Adrenal gland (tissue), 12 donors: ENCODE results near the gene UBE2D1. TPM values are rescaled to one million over a fixed set of nuclear protein-coding genes. Genes with fewer than 3 reads are reported as not detected.

Experiments
- DNase-seq, 7 donors: peaks; one replicate each; pipeline ENCODE4 v3.0.0-alpha.2; 2019 to 2020
- H3K27ac ChIP-seq, 5 donors: fragments of 200-600 bp; sonication (generic) in 4 of 5; 1 replicate in 3 of 5; 2 replicates in 2 of 5; pipeline versions ENCODE4 v1.5.1 to v1.8.0; 2016 to 2020; ENCODE audit warnings: mild to moderate bottlenecking in 1 of 5
- H3K27me3 ChIP-seq: fragments of 200-600 bp; 2 replicates; pipeline ENCODE4 v1.8.0; 2021
- H3K36me3 ChIP-seq, 2 donors: fragments of 200-600 bp; replicated peaks in 1 of 2; 1 replicate in 1 of 2; 2 replicates in 1 of 2; pipeline versions ENCODE4 v1.5.1 to v1.8.0; 2018 to 2022
- H3K4me1 ChIP-seq, 2 donors: fragments of 200-600 bp; replicated peaks in 1 of 2; 1 replicate in 1 of 2; 2 replicates in 1 of 2; pipeline versions ENCODE4 v1.5.1 to v1.8.0; 2018 to 2021
- H3K4me3 ChIP-seq, 4 donors: fragments of 200-600 bp; sonication (generic) in 3 of 4; one replicate each; pipeline ENCODE4 v1.5.1; 2016 to 2018
- H3K9me3 ChIP-seq, 3 donors: fragments of 200-600 bp; sonication (generic) in 1 of 3; replicated peaks in 1 of 3; 1 replicate in 2 of 3; 2 replicates in 1 of 3; pipeline versions ENCODE4 v1.5.1 to v1.8.0; 2016 to 2021
- POLR2A ChIP-seq, 2 donors: fragments of 450-650 bp; IDR thresholded peaks; one replicate each; pipeline ENCODE4 v1.6.1; 2017; ENCODE audit warnings: antibody characterized with exemption in 2 of 2, mild to moderate bottlenecking in 2 of 2, moderate library complexity in 1 of 2
- WGBS, 4 donors: extraction: QIAGEN DNeasy Blood & Tissue Kit in 2 of 4; methylation state at CpG; one replicate each; pipeline versions ENCODE4 v1.1.5 to v1.1.7; 2013 to 2017; 5-methylcytosine and 5-hydroxymethylcytosine counted together
- intact Hi-C, 2 donors: fragments of 100-400 bp; cut with DNase I; formaldehyde crosslinking; loops; one replicate each; pipeline versions ENCODE4 v1.14.1 to v1.15.0; 2022 to 2023
- polyA plus RNA-seq, 3 donors: library from polyadenylated mRNA; stranded (reverse); fragments of 200-250 nt in 2 of 3; fragments of 350-450 nt in 1 of 3; fragmentation: Illumina TruSeq in 1 of 3; extraction: RNeasy Lipid Tissue Mini Kit (QIAGEN cat#74804) in 1 of 3; gene quantifications; one replicate each; pipeline ENCODE4 v1.2.3, GENCODE V29; 2013 to 2014
- total RNA-seq, 9 donors: library from RNA; depleted of rRNA in 4 of 9; stranded (reverse); fragments of >200 nt in 4 of 9; fragments of 120-200 nt in 1 of 9; fragmentation: NEBNext Ultra II Directional in 1 of 9; extraction: Animal tissue kit (Norgen Biotek cat#: 25700) in 1 of 9; gene quantifications; one replicate each; pipeline versions ENCODE4 v1.1.0 to v1.2.4, GENCODE V29; 2013 to 2023
- TF ChIP-seq, protein P1 (sequence below), 6 experiments: fragments of 450-650 bp in 4 of 6; fragments of 200-600 bp in 2 of 6; sonication (generic) in 1 of 6; IDR thresholded peaks; 1 replicate in 5 of 6; 2 replicates in 1 of 6; pipeline versions ENCODE4 v1.5.1 to v1.8.0; 2016 to 2021; ENCODE audit warnings: antibody characterized with exemption in 6 of 6, mild to moderate bottlenecking in 2 of 6, moderate library complexity in 1 of 6
- donor health status: healthy with polysubstance abuse.
- donor health status: Bipolar disorder and iron deficiency.
- donor health status: DM: yes; HTN: yes; CAD: no.
- donor health status: DM: no; HTN: no; CAD: no.
- donor health status: DM: no; HTN: no; CAD: no.
- donor health status: DM: yes; HTN: yes; CAD: no.

The UBE2D1 gene
- total and polyA plus RNA-seq, 12 donors, result 9.2 to 33.8 (median 19.4) TPM

DNA sequence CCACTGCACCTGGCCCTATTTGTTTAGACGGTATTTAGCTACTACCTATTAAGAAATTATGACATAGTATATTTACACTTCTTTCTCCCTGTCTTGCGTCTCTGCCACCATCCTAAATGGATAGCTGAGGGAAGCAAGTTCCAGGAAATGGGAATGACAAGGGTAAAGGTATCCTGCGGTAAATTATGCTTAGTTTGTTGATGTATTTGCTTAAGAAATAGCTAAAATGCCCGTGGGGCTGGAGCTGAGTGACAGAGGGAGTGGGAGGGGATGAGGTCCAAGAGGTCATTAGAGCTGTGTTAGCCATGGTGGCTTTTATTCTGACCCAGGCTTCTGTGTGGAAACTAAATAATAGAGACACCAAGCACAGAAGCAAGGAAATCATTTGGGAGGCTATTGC is 29.0 kb upstream of the UBE2D1 start:
- H3K27me3 ChIP-seq, result no peaks in the 10 kb centered on the region
- H3K27ac ChIP-seq, result no peak overlapping the region
- TF ChIP-seq, protein P1, sequence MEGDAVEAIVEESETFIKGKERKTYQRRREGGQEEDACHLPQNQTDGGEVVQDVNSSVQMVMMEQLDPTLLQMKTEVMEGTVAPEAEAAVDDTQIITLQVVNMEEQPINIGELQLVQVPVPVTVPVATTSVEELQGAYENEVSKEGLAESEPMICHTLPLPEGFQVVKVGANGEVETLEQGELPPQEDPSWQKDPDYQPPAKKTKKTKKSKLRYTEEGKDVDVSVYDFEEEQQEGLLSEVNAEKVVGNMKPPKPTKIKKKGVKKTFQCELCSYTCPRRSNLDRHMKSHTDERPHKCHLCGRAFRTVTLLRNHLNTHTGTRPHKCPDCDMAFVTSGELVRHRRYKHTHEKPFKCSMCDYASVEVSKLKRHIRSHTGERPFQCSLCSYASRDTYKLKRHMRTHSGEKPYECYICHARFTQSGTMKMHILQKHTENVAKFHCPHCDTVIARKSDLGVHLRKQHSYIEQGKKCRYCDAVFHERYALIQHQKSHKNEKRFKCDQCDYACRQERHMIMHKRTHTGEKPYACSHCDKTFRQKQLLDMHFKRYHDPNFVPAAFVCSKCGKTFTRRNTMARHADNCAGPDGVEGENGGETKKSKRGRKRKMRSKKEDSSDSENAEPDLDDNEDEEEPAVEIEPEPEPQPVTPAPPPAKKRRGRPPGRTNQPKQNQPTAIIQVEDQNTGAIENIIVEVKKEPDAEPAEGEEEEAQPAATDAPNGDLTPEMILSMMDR (IDR thresholded peaks at IDR 0.05), result no peak
- no peak for TF ChIP-seq POLR2A (IDR thresholded peaks at IDR 0.05)
- H3K4me1 ChIP-seq, result no peaks in the 10 kb centered on the region
- WGBS, 4 donors, result 41 to 53% (median 49%) methylated on average over 4 of the region's 4 CpGs
- DNase-seq, result no peak
- H3K4me3 ChIP-seq, result no peak overlapping the region
- intact Hi-C loops, result loop anchor here in 1 of 2 donors (10.0 kb wide), 1 partner anchor 79 kb away; the partner anchor contains the start of gene TFAM
- H3K9me3 ChIP-seq, result no peaks in the 10 kb centered on the region
- no peaks in the 10 kb centered on the region for H3K36me3 ChIP-seq

DNA sequence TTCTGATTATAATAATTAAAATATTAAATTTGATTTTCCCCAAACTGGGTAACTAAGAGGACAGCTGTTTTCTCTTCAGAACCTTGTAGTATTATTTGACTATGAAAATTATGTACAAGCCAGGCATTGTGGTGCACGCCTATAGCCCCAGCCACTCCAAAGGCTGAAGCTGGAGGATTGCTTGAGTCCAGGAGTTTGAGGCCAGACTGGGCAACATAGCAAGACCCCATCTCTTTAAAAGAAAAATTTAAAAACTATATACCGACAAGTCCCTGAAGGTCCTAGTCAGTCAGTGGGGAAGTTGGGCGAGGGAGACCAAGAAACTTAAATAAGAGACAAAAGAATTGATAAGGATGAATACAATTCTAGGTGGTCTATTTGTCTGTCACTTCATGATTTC is 27.1 kb upstream of the UBE2D1 start:
- no peak for DNase-seq
- no peaks in the 10 kb centered on the region for H3K36me3 ChIP-seq
- H3K9me3 ChIP-seq, result no peaks in the 10 kb centered on the region
- 83 to 90% (median 87%) methylated on average over 3 of the region's 3 CpGs for WGBS, 4 donors
- H3K27me3 ChIP-seq, result no peaks in the 10 kb centered on the region
- intact Hi-C loops, result loop anchor here in 1 of 2 donors (10.0 kb wide), 1 partner anchor 77 kb away; the partner anchor contains the start of gene TFAM
- no peak overlapping the region for H3K4me3 ChIP-seq
- H3K4me1 ChIP-seq, result no peaks in the 10 kb centered on the region
- TF ChIP-seq, protein P1 (IDR thresholded peaks at IDR 0.05), result no peak
- no peak for TF ChIP-seq POLR2A (IDR thresholded peaks at IDR 0.05)
- no peak overlapping the region for H3K27ac ChIP-seq

DNA sequence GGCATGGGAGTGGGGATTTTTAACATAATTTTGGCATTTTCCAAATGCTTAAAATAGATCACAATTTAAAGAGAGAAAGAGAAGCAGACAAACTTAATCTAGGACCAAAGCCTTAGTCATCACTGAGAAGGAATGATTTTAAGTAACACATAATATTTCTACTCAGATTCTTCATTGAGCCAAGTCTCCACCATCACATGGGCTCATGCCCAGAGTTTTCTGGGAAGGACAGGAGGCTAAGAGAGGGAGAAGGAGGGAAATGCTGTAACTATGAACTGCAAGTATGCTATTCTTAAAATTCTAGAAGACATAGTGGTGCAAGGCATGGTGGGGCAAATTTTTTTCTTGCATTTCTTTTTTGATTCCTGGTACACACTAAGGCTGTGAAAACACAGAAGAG is 23.8 kb upstream of the UBE2D1 start:
- DNase-seq, result no peak
- Histone ChIP-seq H3K36me3 (no peaks in the 10 kb centered on the region), H3K27me3 (no peaks in the 10 kb centered on the region), H3K4me3 (no peak overlapping the region), H3K27ac (no peak overlapping the region), H3K4me1 (no peaks in the 10 kb centered on the region), H3K9me3 (no peaks in the 10 kb centered on the region)
- intact Hi-C loops, result no loop called here
- TF ChIP-seq, protein P1 (IDR thresholded peaks at IDR 0.05), result no peak
- TF ChIP-seq POLR2A (IDR thresholded peaks at IDR 0.05), result no peak

DNA sequence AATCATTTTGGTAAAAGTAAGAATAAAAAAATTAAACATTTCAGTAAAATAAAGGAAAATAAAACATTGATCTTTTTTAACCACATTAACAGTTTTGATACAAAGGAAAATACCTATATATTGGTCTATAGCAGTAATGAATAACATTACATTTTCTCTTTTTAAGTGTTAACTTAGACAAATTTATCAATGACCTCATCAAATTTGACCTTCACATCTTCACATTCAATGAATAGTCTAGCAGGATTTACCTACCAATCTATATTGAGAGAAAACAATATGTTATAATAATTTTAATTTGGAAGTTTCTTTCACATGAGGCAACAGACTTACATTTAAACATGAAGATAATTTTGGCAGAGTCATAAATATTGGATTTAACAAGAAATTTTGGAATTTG is 17.9 kb upstream of the UBE2D1 start:
- H3K27ac ChIP-seq, result no peak overlapping the region
- intact Hi-C loops, result no loop called here
- H3K27me3 ChIP-seq, result no peaks in the 10 kb centered on the region
- no peaks in the 10 kb centered on the region for H3K9me3 ChIP-seq
- no peaks in the 10 kb centered on the region for H3K4me1 ChIP-seq
- TF ChIP-seq, protein P1 (IDR thresholded peaks at IDR 0.05), result no peak
- TF ChIP-seq POLR2A (IDR thresholded peaks at IDR 0.05), result no peak
- DNase-seq, result no peak
- no peak overlapping the region for H3K4me3 ChIP-seq
- no peaks in the 10 kb centered on the region for H3K36me3 ChIP-seq
